Urinary bladder (tissue), 4 donors: Measurements from ENCODE around the gene SLC15A5. TPM values are rescaled to one million over a fixed set of nuclear protein-coding genes. Genes with fewer than 3 reads are reported as not detected.

Experiments
- DNase-seq: peaks from one replicate; pipeline ENCODE4 v3.0.0-alpha.2; 2015; ENCODE audit errors: extremely low spot score
- H3K27ac ChIP-seq: one replicate; pipeline ENCODE4 v1.5.1; 2013; ENCODE audit warnings: low read depth, mild to moderate bottlenecking, moderate library complexity
- H3K36me3 ChIP-seq: one replicate; pipeline ENCODE4 v1.6.1; 2013; ENCODE audit warnings: mild to moderate bottlenecking, moderate library complexity; ENCODE audit not compliant: insufficient read depth
- H3K4me1 ChIP-seq: one replicate; pipeline ENCODE4 v1.6.1; 2013; ENCODE audit warnings: mild to moderate bottlenecking, moderate library complexity; ENCODE audit not compliant: insufficient read depth
- H3K4me3 ChIP-seq: one replicate; pipeline ENCODE4 v1.5.1; 2013; ENCODE audit warnings: low read depth, low read length
- WGBS: extraction: QIAGEN DNeasy Blood & Tissue Kit; methylation state at CpG from one replicate; pipeline ENCODE4 v1.1.7; 2013; 5-methylcytosine and 5-hydroxymethylcytosine counted together
- polyA plus RNA-seq: library from polyadenylated mRNA; stranded (reverse); fragments of 200-250 nt; gene quantifications from one replicate; pipeline ENCODE4 v1.2.3, GENCODE V29; 2013
- total RNA-seq: library from RNA; depleted of rRNA; stranded (reverse); fragments of >200 nt; gene quantifications from one replicate; pipeline ENCODE4 v1.2.3, GENCODE V29; 2014
- donor health status: healthy with polysubstance abuse.
- donor health status: healthy.

The SLC15A5 gene
- total and polyA plus RNA-seq, 2 donors, result not detected

DNA sequence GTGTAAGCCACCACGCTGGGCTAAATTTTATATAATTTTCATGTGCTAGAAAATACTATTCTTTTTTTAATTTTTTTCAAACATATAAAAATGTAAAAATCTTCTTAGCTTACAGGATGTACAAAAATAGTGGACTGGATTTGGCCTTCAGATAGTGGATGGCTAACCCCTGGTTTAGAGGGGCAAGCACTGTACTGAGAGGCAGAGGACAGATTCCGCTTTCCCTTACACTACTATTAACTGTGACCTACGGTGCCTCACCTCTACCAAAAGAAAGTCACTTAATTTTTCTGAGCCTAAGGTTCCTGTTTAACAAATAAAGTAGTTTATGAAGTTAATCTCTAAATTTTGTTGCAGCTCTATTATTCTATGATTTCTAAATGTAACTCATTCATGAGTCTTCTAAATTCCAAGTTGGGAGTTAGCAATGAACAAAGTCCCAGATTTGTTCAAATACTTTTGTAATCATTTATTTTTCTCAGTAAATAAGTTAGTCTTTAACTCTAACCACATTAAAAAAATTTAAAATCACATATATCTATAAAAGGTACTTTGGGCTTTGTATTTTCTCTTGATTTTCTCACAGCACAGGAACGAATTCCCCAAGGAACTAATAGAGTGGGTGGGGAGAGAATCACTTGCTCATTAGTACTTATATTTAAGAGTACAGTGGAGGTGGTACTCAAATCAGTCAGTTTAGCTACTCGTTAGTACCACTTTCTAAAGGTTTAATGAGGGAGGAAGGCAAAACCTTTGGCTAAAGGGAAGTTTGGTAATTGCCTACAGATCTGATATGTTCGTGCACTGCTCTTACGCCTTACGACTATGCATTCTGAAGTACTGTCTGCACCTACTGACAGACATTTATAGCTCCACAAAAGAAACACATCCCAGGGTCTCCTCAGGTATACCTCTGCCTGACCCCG lies 33.7 kb downstream of the SLC15A5 start:
- Histone ChIP-seq H3K27ac (no peak overlapping the region), H3K36me3 (no peaks in the 10 kb centered on the region), H3K4me1 (no peaks in the 10 kb centered on the region), H3K4me3 (no peak overlapping the region)
- DNase-seq, result no peak
- 88% methylated on average over 9 of the region's 9 CpGs for WGBS

DNA sequence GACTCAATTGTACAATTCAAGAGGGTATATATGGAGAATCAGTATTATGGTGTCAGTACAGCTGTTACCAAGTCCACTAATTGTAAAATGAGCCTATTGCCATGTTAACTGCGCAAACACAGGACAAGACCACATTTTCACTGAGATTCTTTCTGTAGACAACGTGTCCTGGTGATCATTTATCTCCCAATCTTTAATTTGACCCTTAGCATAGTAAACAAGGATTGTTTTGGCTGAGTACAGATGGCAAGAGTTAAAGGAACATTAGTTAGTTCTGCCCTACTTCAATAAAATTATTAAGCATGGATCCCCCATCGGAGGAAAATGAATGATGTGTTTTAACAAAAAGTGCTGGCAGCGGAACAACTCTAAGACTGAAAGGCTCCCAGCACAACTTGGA lies 36.1 kb downstream of the SLC15A5 start:
- WGBS, result 82% methylated on average over 4 of the region's 4 CpGs
- no peak for DNase-seq
- H3K27ac ChIP-seq, result no peak overlapping the region
- H3K4me3 ChIP-seq, result no peak overlapping the region
- H3K4me1 ChIP-seq, result no peaks in the 10 kb centered on the region
- H3K36me3 ChIP-seq, result no peaks in the 10 kb centered on the region

DNA sequence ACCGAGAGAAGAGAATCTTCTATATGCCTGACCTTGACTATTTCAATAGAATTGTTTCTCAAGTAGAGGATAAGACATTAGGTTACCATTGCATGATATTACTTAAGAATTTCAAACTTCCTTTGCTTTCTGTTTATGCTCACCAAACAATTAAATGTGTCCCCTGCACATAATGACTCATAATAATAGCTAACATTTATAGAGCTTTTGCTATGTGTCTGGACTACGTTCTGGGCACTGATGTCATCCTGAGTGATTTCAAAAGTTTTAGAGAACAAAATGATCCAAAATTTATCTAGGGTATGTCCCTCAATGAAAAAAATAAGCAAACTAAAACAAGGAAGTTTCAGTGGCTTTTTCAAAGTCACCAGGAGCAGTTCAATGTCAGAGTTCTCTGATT lies 38.8 kb downstream of the SLC15A5 start:
- Histone ChIP-seq H3K27ac (no peak overlapping the region), H3K4me1 (no peaks in the 10 kb centered on the region), H3K4me3 (no peak overlapping the region), H3K36me3 (no peaks in the 10 kb centered on the region)
- no peak for DNase-seq
- WGBS, result 42% methylated on average over 2 of the region's 2 CpGs

DNA sequence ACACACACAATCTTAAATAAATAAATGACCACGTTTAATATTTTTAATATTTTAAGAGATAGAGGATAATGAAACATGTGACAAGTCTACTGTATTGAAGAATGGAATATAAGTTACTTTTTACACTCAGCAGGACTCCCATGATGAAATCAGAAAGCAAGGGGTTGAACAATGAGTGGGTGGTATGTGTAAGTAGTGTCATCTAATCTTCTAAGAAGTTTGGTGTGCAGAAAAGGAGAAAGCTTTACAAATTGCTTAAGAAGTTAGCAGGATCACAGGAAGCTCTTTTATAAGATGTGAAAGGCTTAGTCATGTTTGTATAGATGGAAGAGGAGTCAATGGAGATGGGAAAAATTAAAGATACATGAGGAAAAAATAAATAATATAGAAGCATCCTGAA lies 47.8 kb downstream of the SLC15A5 start:
- no peak overlapping the region for H3K27ac ChIP-seq
- H3K4me1 ChIP-seq, result no peaks in the 10 kb centered on the region
- DNase-seq, result no peak
- no peak overlapping the region for H3K4me3 ChIP-seq
- WGBS, result 42% methylated on average over 1 of the region's 1 CpG
- no peaks in the 10 kb centered on the region for H3K36me3 ChIP-seq

DNA sequence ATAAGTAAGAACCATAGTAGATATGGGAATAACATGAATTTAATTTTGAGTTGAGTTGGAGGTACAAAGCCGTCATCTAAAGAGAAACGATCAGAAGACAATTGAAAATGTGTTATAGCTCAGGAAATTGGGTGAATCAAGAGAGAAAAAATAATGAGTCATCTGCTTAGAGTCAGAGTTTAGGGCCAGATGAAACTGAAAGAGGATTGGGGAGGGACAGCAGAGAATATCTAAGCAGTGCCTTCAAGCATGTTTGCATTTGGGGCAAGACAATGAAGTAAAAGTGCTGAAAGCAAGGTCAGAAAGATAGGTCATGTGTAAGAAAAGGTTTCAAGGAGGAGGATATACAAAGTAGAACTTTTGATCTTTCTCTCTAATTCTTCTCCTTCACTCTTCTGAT lies 49.4 kb downstream of the SLC15A5 start:
- no peak overlapping the region for H3K27ac ChIP-seq
- WGBS, result 59% methylated on average over 2 of the region's 2 CpGs
- no peaks in the 10 kb centered on the region for H3K4me1 ChIP-seq
- DNase-seq, result no peak
- no peaks in the 10 kb centered on the region for H3K36me3 ChIP-seq
- H3K4me3 ChIP-seq, result no peak overlapping the region

DNA sequence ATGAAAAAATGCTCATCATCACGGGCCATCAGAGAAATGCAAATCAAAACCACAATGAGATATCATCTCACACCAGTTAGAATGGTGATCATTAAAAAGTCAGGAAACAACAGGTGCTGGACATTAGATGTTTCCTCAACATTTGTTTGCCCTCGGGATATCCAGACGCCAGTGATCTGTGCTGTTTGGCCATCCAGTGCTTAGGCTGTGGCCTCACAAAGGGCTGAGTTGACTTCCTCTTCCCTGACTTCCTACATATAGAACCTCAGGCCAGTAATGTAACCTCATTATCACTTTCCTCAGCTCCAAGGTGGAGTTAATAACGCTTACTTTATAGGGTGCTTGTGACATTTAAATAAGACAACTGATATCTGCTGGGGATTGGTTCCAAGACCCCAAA lies 51.8 kb downstream of the SLC15A5 start:
- no peaks in the 10 kb centered on the region for H3K36me3 ChIP-seq
- DNase-seq, result no peak
- 49% methylated on average over 4 of the region's 4 CpGs for WGBS

DNA sequence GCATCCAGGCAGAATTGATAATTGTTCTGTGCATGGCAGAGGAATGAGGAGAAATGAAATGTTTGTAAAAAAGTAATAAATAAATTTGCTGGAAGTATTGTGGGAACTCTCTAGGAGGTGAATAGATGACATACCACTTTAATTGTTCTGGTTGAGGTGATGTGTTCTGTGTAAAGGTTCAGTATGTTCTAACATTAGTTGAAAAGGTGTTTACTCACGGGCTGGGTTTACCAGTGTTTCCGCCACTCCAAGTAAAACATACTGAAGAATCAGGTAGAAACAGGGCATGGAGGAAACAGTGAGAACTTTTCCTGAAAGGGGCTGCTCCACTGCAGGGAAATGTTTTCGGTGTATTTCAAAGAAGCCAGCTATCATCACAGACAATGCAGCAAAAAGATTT lies 53.3 kb downstream of the SLC15A5 start:
- no peak overlapping the region for H3K27ac ChIP-seq
- WGBS, result 96% methylated on average over 3 of the region's 3 CpGs
- no peak overlapping the region for H3K4me3 ChIP-seq
- no peaks in the 10 kb centered on the region for H3K36me3 ChIP-seq
- no peaks in the 10 kb centered on the region for H3K4me1 ChIP-seq
- no peak for DNase-seq

More for the DNA sequence above, 51.8 kb downstream of the SLC15A5 start:
- Histone ChIP-seq H3K27ac (no peak overlapping the region), H3K4me3 (no peak overlapping the region), H3K4me1 (no peaks in the 10 kb centered on the region)

DNA sequence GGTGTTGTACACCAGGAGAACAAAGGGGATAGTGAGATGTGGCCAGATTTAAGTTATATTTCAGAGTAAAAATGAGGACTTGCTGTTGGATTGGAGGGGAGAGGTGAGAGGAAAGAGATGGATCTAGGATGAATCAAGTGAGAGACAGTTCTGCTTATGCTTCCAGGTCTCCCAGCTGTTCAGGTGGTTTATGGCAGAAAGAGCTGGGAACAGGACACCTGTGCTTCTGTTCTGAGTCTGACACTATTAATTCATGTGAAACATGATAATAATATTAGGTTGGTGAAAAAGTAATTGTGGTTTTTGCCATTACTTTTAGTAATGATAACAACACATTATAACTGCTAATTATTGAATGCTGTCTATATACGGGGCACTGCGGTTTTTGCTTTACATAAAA lies 55.7 kb downstream of the SLC15A5 start:
- DNase-seq, result no peak
- H3K27ac ChIP-seq, result no peak overlapping the region
- no peaks in the 10 kb centered on the region for H3K36me3 ChIP-seq
- no peaks in the 10 kb centered on the region for H3K4me1 ChIP-seq
- 92% methylated on average over 2 of the region's 2 CpGs for WGBS
- H3K4me3 ChIP-seq, result no peak overlapping the region

DNA sequence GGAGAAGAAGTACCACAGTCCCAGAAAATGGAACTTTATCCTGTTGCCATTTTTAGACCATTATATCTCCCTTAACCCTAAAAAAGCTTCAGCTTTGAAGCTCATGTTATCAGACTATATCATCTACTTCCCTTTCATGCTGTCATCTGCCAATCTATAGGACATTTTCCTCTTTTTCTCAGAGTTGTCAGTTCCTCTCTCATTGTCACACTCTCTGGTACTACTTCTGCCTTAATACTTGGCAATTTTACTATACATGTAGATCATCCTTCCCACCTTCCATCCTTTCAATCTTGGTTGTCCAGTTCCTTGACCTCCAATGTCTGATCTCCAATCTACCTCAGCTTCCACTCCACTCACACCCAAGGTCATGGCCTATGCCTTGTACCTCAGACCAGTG lies 57.4 kb downstream of the SLC15A5 start:
- no peak for DNase-seq
- Histone ChIP-seq H3K36me3 (no peaks in the 10 kb centered on the region), H3K4me3 (no peak overlapping the region), H3K27ac (no peak overlapping the region), H3K4me1 (no peaks in the 10 kb centered on the region)

DNA sequence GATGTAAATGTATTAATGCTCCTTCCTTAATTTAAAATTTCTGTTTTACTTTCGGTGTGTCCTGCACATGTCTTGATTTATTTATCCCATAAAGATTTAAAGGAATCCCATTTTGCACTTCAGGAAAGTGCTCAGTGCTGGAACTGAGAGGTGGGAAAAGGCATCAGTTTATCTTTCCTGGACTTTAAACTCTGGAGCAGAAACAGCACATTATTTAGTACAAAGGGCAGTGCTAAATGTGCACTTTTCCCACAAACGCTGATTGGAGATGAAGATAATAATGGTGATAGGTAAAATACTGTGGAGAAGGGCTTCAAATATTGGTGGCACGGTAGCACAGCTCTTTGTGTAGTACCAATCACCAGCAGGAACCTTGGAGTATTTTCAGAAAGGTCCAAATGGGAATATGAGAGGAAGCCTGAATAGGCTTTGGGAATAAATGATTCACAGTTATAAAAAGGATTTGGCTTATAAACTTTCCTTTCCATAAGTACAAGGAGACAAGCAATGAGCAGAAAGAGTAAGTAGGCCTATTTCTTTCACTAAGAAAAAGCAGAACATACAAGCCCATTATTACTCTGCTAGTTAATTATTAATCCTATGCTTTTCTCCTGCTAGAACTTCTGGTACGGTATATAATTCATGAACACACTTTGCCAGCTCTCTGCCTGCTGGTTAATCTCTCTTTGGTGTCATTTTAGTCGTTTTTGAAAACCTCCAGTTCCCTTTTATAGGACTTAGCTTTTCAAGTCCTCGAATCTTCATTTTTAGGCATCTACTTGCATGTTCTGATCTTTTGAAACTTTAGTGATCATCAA lies 58.3 kb downstream of the SLC15A5 start:
- H3K4me3 ChIP-seq, result no peak overlapping the region
- no peaks in the 10 kb centered on the region for H3K36me3 ChIP-seq
- H3K4me1 ChIP-seq, result no peaks in the 10 kb centered on the region
- H3K27ac ChIP-seq, result no peak overlapping the region
- 68% methylated on average over 6 of the region's 6 CpGs for WGBS
- no peak for DNase-seq

DNA sequence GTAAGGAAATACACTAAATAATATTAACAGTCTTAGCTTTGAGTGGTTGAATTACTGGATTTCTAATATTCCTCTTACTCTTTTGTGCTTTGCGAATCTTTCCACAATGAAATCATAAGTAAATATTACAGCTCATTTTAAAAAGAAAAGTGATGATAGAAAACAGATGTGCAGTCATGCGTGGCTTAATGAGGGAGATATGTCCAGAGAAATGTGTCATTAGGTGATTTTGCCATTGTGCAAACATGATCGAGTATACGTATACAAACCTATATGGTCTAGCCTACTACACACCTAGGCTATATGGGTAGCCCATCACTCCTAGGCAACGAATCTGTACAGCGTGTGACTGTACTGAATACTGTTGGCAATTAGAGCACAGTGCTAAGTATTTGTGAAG lies 59.3 kb downstream of the SLC15A5 start:
- Histone ChIP-seq H3K4me1 (no peaks in the 10 kb centered on the region), H3K4me3 (no peak overlapping the region), H3K36me3 (no peaks in the 10 kb centered on the region), H3K27ac (no peak overlapping the region)
- DNase-seq, result no peak
- 67% methylated on average over 6 of the region's 6 CpGs for WGBS

DNA sequence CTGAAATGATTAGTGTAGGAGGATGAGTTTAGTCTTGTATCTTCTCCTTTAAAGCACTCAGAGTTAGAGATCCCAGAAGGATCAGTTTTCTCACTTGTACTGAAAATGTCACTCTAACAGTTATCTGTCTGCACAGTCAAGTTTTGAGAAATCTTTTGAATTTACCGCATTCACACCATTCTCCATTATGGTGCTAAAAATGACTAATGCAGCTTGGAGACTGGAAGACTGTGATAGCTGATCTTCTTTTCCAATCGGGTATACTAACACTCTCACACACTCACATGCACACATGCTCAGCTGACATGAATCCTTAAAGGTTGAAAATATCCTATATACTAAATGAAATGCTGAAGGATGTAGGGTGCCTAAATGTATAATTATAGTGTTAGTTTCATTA lies 65.8 kb downstream of the SLC15A5 start:
- DNase-seq, result no peak
- no peaks in the 10 kb centered on the region for H3K4me1 ChIP-seq
- no peak overlapping the region for H3K27ac ChIP-seq
- no peak overlapping the region for H3K4me3 ChIP-seq
- no peaks in the 10 kb centered on the region for H3K36me3 ChIP-seq
- WGBS, result 87% methylated on average over 2 of the region's 2 CpGs

DNA sequence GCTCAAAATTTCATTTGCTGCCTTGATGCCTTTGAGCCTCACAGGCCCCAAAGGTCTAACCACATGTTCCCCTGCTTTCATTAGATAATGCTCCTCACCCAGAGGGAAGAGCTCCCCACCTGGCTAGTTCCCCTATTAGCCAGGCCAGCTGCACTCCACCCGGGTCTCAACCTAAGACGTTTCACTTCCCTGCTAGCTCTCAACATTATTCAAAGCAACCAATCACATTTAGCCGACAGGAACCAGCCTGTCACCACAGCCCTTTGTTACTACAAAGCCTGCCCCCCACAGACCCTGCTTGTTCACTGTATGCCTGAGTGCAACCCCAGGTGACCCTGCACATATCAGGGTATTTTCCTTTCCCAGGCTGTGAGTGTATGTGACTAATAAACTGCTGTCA lies 78.6 kb downstream of the SLC15A5 start:
- WGBS, result 48% methylated on average over 3 of the region's 3 CpGs
- no peaks in the 10 kb centered on the region for H3K4me1 ChIP-seq

DNA sequence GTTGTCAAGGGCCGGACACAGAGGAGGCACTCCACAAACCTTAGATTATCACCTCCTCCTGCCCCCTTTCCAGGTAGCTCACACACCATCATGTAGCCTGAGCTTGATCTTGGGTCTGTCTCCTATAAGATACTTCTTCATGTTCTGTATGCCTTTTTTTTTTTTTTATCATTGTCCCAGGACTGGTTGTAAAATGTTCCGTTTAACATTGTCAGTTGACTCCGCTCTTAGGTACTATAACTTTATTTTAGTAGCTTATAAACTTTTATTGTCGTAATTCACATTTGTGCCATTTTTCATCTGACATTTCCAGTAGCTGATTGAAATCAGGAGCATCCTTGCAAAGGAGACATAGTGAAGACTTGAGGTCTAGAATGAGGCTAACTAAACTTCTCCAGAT lies 79.9 kb downstream of the SLC15A5 start:
- Histone ChIP-seq H3K27ac (no peak overlapping the region), H3K36me3 (no peaks in the 10 kb centered on the region), H3K4me3 (no peak overlapping the region), H3K4me1 (no peaks in the 10 kb centered on the region)
- DNase-seq, result no peak
- 57% methylated on average over 4 of the region's 4 CpGs for WGBS

More for the DNA sequence above, 78.6 kb downstream of the SLC15A5 start:
- H3K4me3 ChIP-seq, result no peak overlapping the region
- no peak for DNase-seq
- no peak overlapping the region for H3K27ac ChIP-seq
- H3K36me3 ChIP-seq, result no peaks in the 10 kb centered on the region
